ENCODE results near the gene SSNA1.

The SSNA1 gene

GRCh38 chr9:137160054-137160425 is 28.4 kb upstream of the SSNA1 start:
- H3K4me1 ChIP-seq (ENCODE audit: insufficient read depth, low read length), result no peaks in the 10 kb centered on the region
- H3K9ac ChIP-seq (ENCODE audit: low read depth, low read length), result no peak overlapping the region
- H3K4me3 ChIP-seq (ENCODE audit: low read depth in 1 of 2, low read length in 2 of 2), result no peak overlapping the region
- no peaks in the 10 kb centered on the region for H3K27me3 ChIP-seq (ENCODE audit: insufficient read depth, low read length, poor library complexity)
- H3K36me3 ChIP-seq (ENCODE audit: insufficient read depth, low read length), result no peaks in the 10 kb centered on the region
- no peak for DNase-seq
- peaks cover 9% of the 10 kb centered on the region; the same call in 1 of the 2 replicates for H4K20me1 ChIP-seq (ENCODE audit: insufficient read depth, low read length)
- no peak overlapping the region for H3K4me2 ChIP-seq (ENCODE audit: insufficient read depth, low read length)
- no peak overlapping the region for H2AFZ ChIP-seq (ENCODE audit: low read depth, low read length)
- H3K9me3 ChIP-seq (ENCODE audit: insufficient read depth, low read length, severe bottlenecking), result no peaks in the 10 kb centered on the region
- H3K27ac ChIP-seq (ENCODE audit: low read length), result no peak overlapping the region
- TF ChIP-seq CTCF (IDR thresholded peaks at IDR 0.05; ENCODE audit: borderline replicate concordance, extremely low read depth, low read length, poor library complexity, severe bottlenecking), result no peak
- TF ChIP-seq EZH2 (IDR thresholded peaks at IDR 0.05; ENCODE audit: borderline replicate concordance, low read depth, low read length, severe bottlenecking), result no peak
- no peak for ATAC-seq (ENCODE audit: insufficient read depth, low read depth)
- H3K79me2 ChIP-seq (ENCODE audit: insufficient read depth, low read length), result no peaks in the 10 kb centered on the region

- Histone ChIP-seq H3K4me2 (ENCODE audit: insufficient read depth, low read length) (no peak overlapping the region), H3K9ac (ENCODE audit: low read depth, low read length) (no peak overlapping the region), H3K4me1 (ENCODE audit: insufficient read depth, low read length) (no peaks in the 10 kb centered on the region), H3K27ac (ENCODE audit: low read length) (no peak overlapping the region), H3K9me3 (ENCODE audit: insufficient read depth, low read length, severe bottlenecking) (no peaks in the 10 kb centered on the region), H2AFZ (ENCODE audit: low read depth, low read length) (no peak overlapping the region), H4K20me1 (ENCODE audit: insufficient read depth, low read length) (peaks cover 9% of the 10 kb centered on the region; the same call in 1 of the 2 replicates), H3K36me3 (ENCODE audit: insufficient read depth, low read length) (no peaks in the 10 kb centered on the region), H3K27me3 (ENCODE audit: insufficient read depth, low read length, poor library complexity) (no peaks in the 10 kb centered on the region), H3K79me2 (ENCODE audit: insufficient read depth, low read length) (no peaks in the 10 kb centered on the region), H3K4me3 (ENCODE audit: low read depth in 1 of 2, low read length in 2 of 2) (no peak overlapping the region)
- ATAC-seq (ENCODE audit: insufficient read depth, low read depth), result no peak
- DNase-seq, result no peak
- TF ChIP-seq CTCF (IDR thresholded peaks at IDR 0.05; ENCODE audit: borderline replicate concordance, extremely low read depth, low read length, poor library complexity, severe bottlenecking), result no peak
- no peak for TF ChIP-seq EZH2 (IDR thresholded peaks at IDR 0.05; ENCODE audit: borderline replicate concordance, low read depth, low read length, severe bottlenecking)
These were observed 27.5 kb upstream of the SSNA1 start for GRCh38 chr9:137160716-137161557.

GRCh38 chr9:137161558-137162486 is 26.7 kb upstream of the SSNA1 start:
- Histone ChIP-seq H3K27ac (ENCODE audit: low read length) (no peak overlapping the region), H3K36me3 (ENCODE audit: insufficient read depth, low read length) (no peaks in the 10 kb centered on the region), H3K4me1 (ENCODE audit: insufficient read depth, low read length) (no peaks in the 10 kb centered on the region), H3K9ac (ENCODE audit: low read depth, low read length) (no peak overlapping the region), H3K4me3 (ENCODE audit: low read depth in 1 of 2, low read length in 2 of 2) (no peak overlapping the region), H3K27me3 (ENCODE audit: insufficient read depth, low read length, poor library complexity) (peaks cover 3% of the 10 kb centered on the region), H3K79me2 (ENCODE audit: insufficient read depth, low read length) (no peaks in the 10 kb centered on the region), H2AFZ (ENCODE audit: low read depth, low read length) (no peak overlapping the region), H3K9me3 (ENCODE audit: insufficient read depth, low read length, severe bottlenecking) (no peaks in the 10 kb centered on the region), H3K4me2 (ENCODE audit: insufficient read depth, low read length) (no peak overlapping the region), H4K20me1 (ENCODE audit: insufficient read depth, low read length) (peaks cover 9% of the 10 kb centered on the region; the same call in 1 of the 2 replicates)
- TF ChIP-seq EZH2 (IDR thresholded peaks at IDR 0.05; ENCODE audit: borderline replicate concordance, low read depth, low read length, severe bottlenecking) (no peak), CTCF (IDR thresholded peaks at IDR 0.05; ENCODE audit: borderline replicate concordance, extremely low read depth, low read length, poor library complexity, severe bottlenecking) (no peak)
- DNase-seq, result no peak
- ATAC-seq (ENCODE audit: insufficient read depth, low read depth), result no peak

Measured in DND-41 (cell line).